ENCODE measurements around the gene PAQR9. TPM values are rescaled to one million over a fixed set of nuclear protein-coding genes. Genes with fewer than 3 reads are reported as not detected.

Gene PAQR9
- total and polyA plus RNA-seq, 9 of the 15 experiments (the other 6 are each of a cell fraction or from before 2014, with no cell fraction given), result 0.04 to 0.58 (median 0.22) TPM

DNA sequence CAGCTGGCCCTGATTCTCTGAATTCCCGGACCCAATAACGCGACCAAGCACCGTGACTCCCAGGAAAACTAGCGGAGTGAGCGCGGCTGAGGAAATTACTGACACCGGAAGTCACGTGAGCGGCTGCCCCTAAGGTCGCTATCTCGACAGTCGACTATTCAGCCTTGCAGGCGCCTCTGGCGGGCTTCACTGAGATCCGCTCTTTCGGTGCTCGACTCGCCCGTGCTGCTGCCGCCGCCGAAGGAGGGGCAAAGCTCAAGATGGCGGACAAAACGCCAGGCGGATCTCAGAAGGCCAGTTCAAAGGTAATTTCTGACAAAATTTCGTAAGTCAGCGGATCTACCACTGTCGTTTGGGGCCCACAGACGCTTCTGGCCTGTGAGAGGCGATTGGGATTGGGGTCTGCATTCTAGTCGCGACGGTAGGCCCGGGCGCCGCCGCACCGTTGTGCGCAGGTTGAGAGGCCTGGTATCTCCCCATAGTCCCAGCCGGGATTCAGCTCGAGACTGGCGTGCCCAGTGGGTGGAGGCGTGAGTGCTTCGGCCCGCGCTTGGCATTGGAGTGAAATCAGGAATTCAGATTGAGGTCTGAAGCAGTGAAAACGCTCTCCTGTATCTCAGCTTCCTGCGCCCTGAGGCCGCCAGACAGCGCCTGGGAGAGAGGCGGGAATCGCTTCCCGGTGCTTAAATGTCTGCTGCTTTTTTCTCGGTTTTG lies 38.1 kb upstream of the PAQR9 start, which contains the start of gene U2SURP (continued):
- TF ChIP-seq TRIM28 (IDR thresholded peaks at IDR 0.05), result no peak
- TF ChIP-seq BRD9 (IDR thresholded peaks at IDR 0.05; ENCODE audit: low read depth, partially characterized antibody), result no peak
- peak; percentile 93 for TF ChIP-seq TBP (optimal IDR thresholded peaks at IDR 0.05; ENCODE audit: low read depth, low read length)
- no peak for TF ChIP-seq ZNF445 (CRISPR knock-in tag; IDR thresholded peaks at IDR 0.05; ENCODE audit: low read depth)
- TF ChIP-seq, protein P1, sequence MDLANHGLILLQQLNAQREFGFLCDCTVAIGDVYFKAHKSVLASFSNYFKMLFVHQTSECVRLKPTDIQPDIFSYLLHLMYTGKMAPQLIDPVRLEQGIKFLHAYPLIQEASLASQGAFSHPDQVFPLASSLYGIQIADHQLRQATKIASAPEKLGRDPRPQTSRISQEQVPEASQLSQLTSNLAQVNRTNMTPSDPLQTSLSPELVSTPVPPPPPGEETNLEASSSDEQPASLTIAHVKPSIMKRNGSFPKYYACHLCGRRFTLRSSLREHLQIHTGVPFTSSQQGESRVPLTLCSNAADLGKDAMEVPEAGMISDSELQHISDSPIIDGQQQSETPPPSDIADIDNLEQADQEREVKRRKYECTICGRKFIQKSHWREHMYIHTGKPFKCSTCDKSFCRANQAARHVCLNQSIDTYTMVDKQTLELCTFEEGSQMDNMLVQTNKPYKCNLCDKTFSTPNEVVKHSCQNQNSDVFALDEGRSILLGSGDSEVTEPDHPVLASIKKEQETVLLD (IDR thresholded peaks at IDR 0.05), result 0 out of 2 replicates have a peak, but pooled peaks have one; percentile 30
- no peak for TF ChIP-seq PCBP2 (IDR thresholded peaks at IDR 0.05; ENCODE audit: low read depth, low read length, poor library complexity, severe bottlenecking)
- TF ChIP-seq SMARCC2 (IDR thresholded peaks at IDR 0.05; ENCODE audit: low read depth), result no peak
- TF ChIP-seq SIN3A (IDR thresholded peaks at IDR 0.05; ENCODE audit: borderline replicate concordance in 2 of 2, control insufficient read depth in 1 of 2, low read depth in 2 of 2, low read length in 2 of 2), result peak; percentile 77 to 96; a peak in 3 of 4 replicates
- peak; percentile 98 for TF ChIP-seq KAT7 (CRISPR knock-in tag; IDR thresholded peaks at IDR 0.05; ENCODE audit: borderline replicate concordance)
- TF ChIP-seq MIER1 (IDR thresholded peaks at IDR 0.05; ENCODE audit: low read depth), result no peak
- TF ChIP-seq ZNF707 (CRISPR knock-in tag; conservative IDR thresholded peaks at IDR 0.05), result no peak
- TF ChIP-seq SIRT6 (IDR thresholded peaks at IDR 0.05; ENCODE audit: low read depth, low read length), result no peak
- no peak for TF ChIP-seq ZNF311 (CRISPR knock-in tag; IDR thresholded peaks at IDR 0.05)
- TF ChIP-seq ZNF217 (CRISPR knock-in tag; IDR thresholded peaks at IDR 0.05), result no peak
- TF ChIP-seq, protein P2, sequence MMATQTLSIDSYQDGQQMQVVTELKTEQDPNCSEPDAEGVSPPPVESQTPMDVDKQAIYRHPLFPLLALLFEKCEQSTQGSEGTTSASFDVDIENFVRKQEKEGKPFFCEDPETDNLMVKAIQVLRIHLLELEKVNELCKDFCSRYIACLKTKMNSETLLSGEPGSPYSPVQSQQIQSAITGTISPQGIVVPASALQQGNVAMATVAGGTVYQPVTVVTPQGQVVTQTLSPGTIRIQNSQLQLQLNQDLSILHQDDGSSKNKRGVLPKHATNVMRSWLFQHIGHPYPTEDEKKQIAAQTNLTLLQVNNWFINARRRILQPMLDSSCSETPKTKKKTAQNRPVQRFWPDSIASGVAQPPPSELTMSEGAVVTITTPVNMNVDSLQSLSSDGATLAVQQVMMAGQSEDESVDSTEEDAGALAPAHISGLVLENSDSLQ (IDR thresholded peaks at IDR 0.05), result 0 out of 2 replicates have a peak, but pooled peaks have one; percentile 37
- no peak for TF ChIP-seq DNMT1 (IDR thresholded peaks at IDR 0.05)
- TF ChIP-seq ZNF444 (CRISPR knock-in tag; IDR thresholded peaks at IDR 0.05), result no peak
- TF ChIP-seq RUNX1 (IDR thresholded peaks at IDR 0.05; ENCODE audit: low read depth), result no peak

Measured in K562 (cell line).